Esophagus (tissue), 2 donors: ENCODE measurements around the gene CATSPER4. TPM values are rescaled to one million over a fixed set of nuclear protein-coding genes. Genes with fewer than 3 reads are reported as not detected.

Experiments
- H3K27ac ChIP-seq, 2 donors: one replicate each; pipeline ENCODE4 v1.5.1; 2013; ENCODE audit warnings: low read depth in 2 of 2, mild to moderate bottlenecking in 2 of 2, inconsistent platforms in 1 of 2, low read length in 1 of 2, moderate library complexity in 1 of 2
- H3K27me3 ChIP-seq, 2 donors: one replicate each; pipeline ENCODE4 v1.6.1; 2013; ENCODE audit warnings: low read length in 2 of 2, control low read depth in 1 of 2, mild to moderate bottlenecking in 1 of 2; ENCODE audit not compliant: insufficient read depth in 2 of 2, control insufficient read depth in 1 of 2
- H3K36me3 ChIP-seq, 2 donors: one replicate each; pipeline ENCODE4 v1.6.1; 2013; ENCODE audit warnings: low read length in 1 of 2; ENCODE audit not compliant: control insufficient read depth in 2 of 2, insufficient read depth in 2 of 2
- H3K4me1 ChIP-seq, 2 donors: one replicate each; pipeline ENCODE4 v1.6.1; 2013; ENCODE audit warnings: low read length in 1 of 2; ENCODE audit not compliant: control insufficient read depth in 2 of 2, insufficient read depth in 2 of 2
- H3K4me3 ChIP-seq, 2 donors: one replicate each; pipeline ENCODE4 v1.5.1; 2013; ENCODE audit warnings: low read length in 2 of 2, mild to moderate bottlenecking in 2 of 2, low read depth in 1 of 2, moderate library complexity in 1 of 2
- H3K9me3 ChIP-seq, 2 donors: one replicate each; pipeline ENCODE4 v1.6.1; 2013; ENCODE audit warnings: mild to moderate bottlenecking in 2 of 2, low read depth in 1 of 2, low read length in 1 of 2, moderate library complexity in 1 of 2; ENCODE audit not compliant: control insufficient read depth in 2 of 2, insufficient read depth in 1 of 2
- WGBS, 2 donors: extraction: QIAGEN DNeasy Blood & Tissue Kit; methylation state at CpG; one replicate each; pipeline ENCODE4 v1.1.7; 2013; 5-methylcytosine and 5-hydroxymethylcytosine counted together
- polyA plus RNA-seq, 2 donors: library from polyadenylated mRNA; stranded (reverse); fragments of 200-250 nt; gene quantifications; one replicate each; pipeline ENCODE4 v1.2.3, GENCODE V29; 2013
- donor health status: healthy with polysubstance abuse.
- donor health status: Bipolar disorder and iron deficiency.

The CATSPER4 gene
- polyA plus RNA-seq, 2 donors = not detected

DNA sequence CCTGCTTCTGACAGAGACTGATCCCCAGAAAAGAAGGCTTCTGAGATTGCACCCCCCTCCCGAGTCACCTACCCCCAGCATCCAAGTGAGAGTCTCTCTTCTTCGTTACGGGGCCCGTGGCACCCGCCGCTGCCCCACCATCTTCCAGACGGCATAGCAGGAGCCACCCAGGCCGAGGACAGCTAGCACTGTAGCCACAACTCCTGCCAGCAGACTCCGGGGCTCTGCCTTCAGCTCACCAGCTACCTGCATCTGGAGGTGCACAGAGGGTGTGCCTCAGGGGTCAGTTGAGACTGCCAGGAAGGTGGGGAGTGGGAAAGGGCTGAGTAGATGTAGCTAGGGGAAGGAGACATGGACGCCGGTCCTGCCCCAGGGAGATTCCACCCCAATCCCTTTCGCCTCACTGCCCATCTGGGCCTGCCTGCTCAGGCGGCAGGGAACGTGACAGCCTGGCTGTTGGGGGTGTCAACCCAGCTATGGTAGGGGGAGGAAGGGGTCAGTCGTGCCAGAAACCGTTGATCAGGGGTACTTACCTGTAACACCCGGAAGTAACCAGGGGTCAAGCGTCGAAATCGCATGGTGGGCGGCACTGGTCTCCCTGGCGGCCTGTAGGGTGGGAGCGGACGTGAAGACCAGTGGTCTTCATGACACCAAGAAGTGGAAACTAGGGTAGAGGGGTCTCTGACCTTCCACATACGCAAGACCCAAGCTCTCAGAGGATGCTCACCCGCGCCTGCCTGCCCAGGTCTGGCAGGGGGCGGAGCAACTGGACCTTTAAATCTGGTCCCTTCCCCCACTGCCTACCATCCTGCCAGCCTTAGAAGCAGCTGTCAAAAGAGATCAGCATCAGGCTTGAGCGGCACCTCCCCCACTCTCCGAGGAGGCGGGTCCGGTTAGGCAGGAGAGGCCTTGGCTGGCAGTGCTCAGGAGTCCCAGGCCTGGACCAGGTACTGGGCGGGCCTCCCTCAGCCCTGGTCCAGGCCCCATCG lies 19.0 kb upstream of the CATSPER4 start, which contains the start of gene ZNF593OS:
Gene ZNF593OS, minus strand, starts transcription at position 749 of the 989 bp plus-strand sequence. Its CDS starts 171 bp downstream, at position 578.
- no peak within 1 kb of the TSS for H3K27ac ChIP-seq
- H3K4me3 ChIP-seq = peak within 1 kb of the TSS in 1 of 2 donors; percentile 80
- no peaks in the 10 kb centered on the region for H3K9me3 ChIP-seq
- peaks cover 0 to 3% of the 10 kb centered on the region in 2 donors for H3K36me3 ChIP-seq
- WGBS, 2 donors = 90 to 93% methylated on average over 34 of the region's 34 CpGs
- H3K4me1 ChIP-seq = peaks cover 0 to 11% of the 10 kb centered on the region in 2 donors
- H3K27me3 ChIP-seq = no peaks in the 10 kb centered on the region

DNA sequence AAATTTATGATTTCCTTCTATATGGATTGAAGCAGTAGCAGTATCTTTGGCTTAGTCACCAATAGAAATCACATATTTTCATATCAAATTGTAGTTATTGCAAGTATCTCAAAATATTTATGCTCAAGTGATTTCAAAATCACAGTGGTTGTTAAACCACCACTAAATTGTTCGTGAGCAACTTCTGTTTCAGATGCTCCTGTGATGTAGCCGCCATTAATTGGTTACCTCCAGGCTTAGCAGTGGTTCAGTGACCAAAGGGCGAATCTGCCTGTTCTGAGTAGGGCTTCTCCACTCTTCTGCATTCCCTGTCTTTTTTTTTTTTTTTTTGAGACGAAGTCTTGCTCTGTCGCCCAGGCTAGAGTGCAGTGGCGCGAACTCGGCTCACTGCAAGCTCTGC lies 15.1 kb upstream of the CATSPER4 start:
- Histone ChIP-seq H3K4me1 (peaks cover under 1 to 11% of the 10 kb centered on the region in 2 donors), H3K4me3 (no peak overlapping the region), H3K27ac (no peak overlapping the region), H3K27me3 (no peaks in the 10 kb centered on the region), H3K9me3 (no peaks in the 10 kb centered on the region), H3K36me3 (peaks cover 0 to 3% of the 10 kb centered on the region in 2 donors)
- 89 to 94% methylated on average over 8 of the region's 8 CpGs for WGBS, 2 donors

DNA sequence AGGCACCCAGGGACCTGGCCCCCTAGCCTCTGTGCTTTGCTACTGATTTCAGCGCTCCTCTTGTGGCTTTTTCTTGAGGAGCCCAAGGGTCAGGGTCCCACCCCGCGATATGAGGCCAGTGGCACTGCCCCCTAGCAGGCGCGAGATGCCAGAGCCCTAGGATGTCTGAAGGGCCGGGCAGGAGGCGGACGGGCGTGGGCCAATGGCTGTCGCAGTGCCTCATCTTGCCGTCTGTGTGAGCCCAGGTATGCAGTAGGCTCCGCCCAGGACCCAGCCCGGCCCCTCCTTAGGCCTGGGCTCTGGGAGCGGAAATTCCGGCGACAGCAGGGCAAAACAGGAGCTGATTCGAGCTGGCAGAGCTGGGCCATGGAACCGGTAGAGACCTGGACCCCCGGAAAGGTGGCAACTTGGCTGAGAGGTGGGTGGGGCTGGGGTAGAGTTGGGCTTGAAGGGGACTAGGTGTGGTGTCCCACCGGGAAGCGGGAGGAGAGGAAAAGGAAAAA lies 13.2 kb upstream of the CATSPER4 start, which contains the start of gene CNKSR1:
Gene CNKSR1, plus strand, starts transcription at position 310 of the 503 bp plus-strand sequence. Its CDS starts 57 bp downstream, at position 367.
- Histone ChIP-seq H3K27ac (peak within 1 kb of the TSS; percentile 77 to 91), H3K9me3 (no peaks in the 10 kb centered on the region), H3K27me3 (no peaks in the 10 kb centered on the region), H3K36me3 (peaks cover 0 to 6% of the 10 kb centered on the region in 2 donors), H3K4me3 (peak within 1 kb of the TSS; percentile 51 to 58), H3K4me1 (peaks cover 4 to 7% of the 10 kb centered on the region in 2 donors)
- 30 to 31% methylated on average over 21 of the region's 21 CpGs for WGBS, 2 donors

DNA sequence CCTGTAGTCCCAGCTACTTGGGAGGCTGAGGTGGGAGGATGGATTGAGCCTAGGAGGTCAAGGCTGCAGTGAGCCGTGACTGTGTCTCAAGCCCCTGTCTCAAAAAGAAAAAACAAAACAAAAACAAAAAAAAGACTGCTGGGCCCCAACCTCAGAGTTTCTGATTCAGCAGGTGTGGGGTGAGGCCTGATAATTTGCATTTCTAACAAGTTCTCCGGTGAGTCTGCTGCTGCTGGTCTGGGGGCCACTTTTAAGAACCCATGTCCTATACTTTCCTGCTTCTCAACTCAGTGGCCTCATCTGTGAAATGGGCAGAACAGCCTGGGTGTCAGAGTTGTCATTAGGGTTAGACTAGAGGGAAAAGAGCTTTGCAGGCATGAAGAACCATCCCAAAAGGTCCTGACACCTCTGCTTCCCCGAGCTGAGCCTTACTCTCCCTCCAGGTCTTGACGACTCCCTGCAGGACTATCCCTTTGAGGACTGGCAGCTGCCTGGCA lies 10.3 kb upstream of the CATSPER4 start:
- no peak overlapping the region for H3K4me3 ChIP-seq
- no peaks in the 10 kb centered on the region for H3K9me3 ChIP-seq
- peak overlapping the region in 1 of 2 donors; percentile 36 for H3K27ac ChIP-seq
- H3K4me1 ChIP-seq = peaks cover 4 to 8% of the 10 kb centered on the region in 2 donors
- peaks cover 0 to 22% of the 10 kb centered on the region in 2 donors for H3K36me3 ChIP-seq
- WGBS, 2 donors = 73 to 86% methylated on average over 4 of the region's 4 CpGs
- H3K27me3 ChIP-seq = no peaks in the 10 kb centered on the region

DNA sequence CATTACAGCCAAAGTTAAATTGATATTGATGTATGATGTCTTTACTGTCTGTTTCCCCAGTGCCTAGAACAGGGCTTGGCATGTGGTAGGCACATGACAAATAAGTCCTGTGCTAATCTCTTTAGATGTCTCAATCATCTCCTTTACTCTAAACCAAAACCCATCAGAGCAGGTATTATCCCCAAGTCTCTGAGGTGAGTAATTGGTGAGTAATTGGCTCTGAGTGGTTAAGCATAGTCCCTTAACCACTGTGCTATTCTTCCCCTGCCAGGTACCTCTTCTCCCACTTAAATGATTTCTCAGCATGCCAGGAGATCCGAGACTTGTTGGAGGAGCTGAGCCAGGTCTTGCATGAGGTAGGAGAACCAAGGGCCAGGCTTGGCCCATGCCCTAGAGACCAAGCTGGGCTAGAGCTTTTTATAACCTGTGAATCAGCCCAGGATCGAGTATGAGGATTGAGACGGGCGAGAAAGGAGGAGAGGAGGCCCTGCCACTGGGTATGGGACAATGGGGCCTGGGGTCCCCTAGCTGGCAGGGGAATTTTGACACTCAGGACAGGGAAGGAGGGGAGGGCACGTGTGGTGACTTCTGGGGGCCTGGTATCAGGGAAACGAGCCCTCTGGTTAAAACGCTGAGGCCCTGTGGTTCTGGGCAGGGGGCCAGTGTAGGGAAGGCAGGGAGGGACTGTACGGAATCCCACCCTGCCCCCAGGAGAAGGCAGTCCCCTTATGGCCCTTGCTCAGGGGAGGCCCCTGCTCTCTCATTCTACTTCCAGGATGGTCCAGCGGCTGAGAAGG lies 8.6 kb upstream of the CATSPER4 start:
- Histone ChIP-seq H3K27ac (peak overlapping the region; percentile 62 to 71), H3K36me3 (peaks cover 0 to 27% of the 10 kb centered on the region in 2 donors)
- 54 to 66% methylated on average over 9 of the region's 9 CpGs for WGBS, 2 donors

DNA sequence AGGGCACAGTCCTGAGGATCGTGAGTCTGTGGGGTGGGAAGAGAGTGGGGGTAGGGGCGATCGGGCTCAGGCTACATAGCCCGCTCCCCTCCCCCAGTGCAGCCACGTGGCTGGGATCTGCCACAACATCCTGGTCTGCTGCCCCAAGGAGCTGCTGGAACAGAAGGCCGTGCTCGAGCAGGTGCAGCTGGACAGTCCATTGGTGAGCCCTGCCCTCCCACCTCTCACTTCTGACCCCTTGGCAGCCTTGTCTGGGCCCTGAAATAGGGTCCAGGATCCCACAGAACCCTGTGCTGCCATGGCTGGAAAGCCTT lies 8.1 kb upstream of the CATSPER4 start:
- H3K4me3 ChIP-seq = no peak overlapping the region
- H3K36me3 ChIP-seq = peaks cover 0 to 29% of the 10 kb centered on the region in 2 donors
- peaks cover 4 to 5% of the 10 kb centered on the region in 2 donors for H3K4me1 ChIP-seq
- no peaks in the 10 kb centered on the region for H3K9me3 ChIP-seq
- H3K27me3 ChIP-seq = no peaks in the 10 kb centered on the region
- no peak overlapping the region for H3K27ac ChIP-seq
- WGBS, 2 donors = 81 to 82% methylated on average over 7 of the region's 7 CpGs

More for the DNA sequence above, 8.6 kb upstream of the CATSPER4 start:
- H3K4me1 ChIP-seq = peaks cover 4 to 8% of the 10 kb centered on the region in 2 donors
- no peak overlapping the region for H3K4me3 ChIP-seq
- no peaks in the 10 kb centered on the region for H3K27me3 ChIP-seq
- H3K9me3 ChIP-seq = no peaks in the 10 kb centered on the region

DNA sequence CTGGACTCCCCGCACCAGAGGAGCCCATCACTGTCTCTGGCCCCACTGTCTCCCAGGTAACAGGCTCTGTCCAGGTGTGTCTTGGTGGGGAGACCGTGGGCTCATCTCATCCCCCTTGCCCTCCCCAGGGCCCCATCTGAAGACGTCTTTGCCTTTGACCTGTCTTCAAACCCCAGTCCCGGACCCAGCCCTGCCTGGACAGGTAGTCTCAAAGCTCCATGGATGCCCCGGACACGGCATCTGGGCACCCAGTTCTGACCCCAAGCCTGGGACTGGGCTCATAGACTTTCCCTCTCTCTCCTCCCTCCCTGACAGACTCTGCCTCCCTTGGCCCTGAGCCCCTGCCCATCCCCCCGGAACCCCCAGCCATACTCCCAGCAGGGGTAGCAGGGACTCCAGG lies 6.3 kb upstream of the CATSPER4 start:
- Histone ChIP-seq H3K27ac (no peak overlapping the region), H3K36me3 (peaks cover 0 to 37% of the 10 kb centered on the region in 2 donors), H3K4me1 (peaks cover 4 to 5% of the 10 kb centered on the region in 2 donors), H3K4me3 (no peak overlapping the region), H3K9me3 (no peaks in the 10 kb centered on the region), H3K27me3 (no peaks in the 10 kb centered on the region)
- WGBS, 2 donors = 92 to 93% methylated on average over 7 of the region's 7 CpGs

DNA sequence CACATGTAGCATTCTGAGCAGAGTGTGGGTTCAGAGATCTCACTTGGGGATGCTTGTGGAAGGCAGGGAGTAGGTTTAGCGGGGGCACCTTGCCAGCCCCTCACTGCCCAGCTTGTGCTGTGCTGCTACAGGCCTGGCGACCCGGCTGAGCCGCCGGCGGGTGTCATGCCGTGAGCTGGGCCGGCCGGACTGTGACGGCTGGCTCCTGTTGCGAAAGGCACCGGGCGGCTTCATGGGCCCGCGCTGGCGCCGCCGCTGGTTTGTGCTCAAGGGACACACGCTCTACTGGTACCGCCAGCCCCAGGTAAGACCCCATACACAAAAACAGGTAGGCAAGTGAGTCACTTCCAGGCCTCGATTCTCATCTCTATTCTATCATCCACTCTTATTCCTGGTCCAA lies 5.5 kb upstream of the CATSPER4 start:
- peaks cover 0 to 38% of the 10 kb centered on the region in 2 donors for H3K36me3 ChIP-seq
- no peak overlapping the region for H3K27ac ChIP-seq
- no peaks in the 10 kb centered on the region for H3K27me3 ChIP-seq
- H3K4me1 ChIP-seq = peaks cover 4 to 5% of the 10 kb centered on the region in 2 donors
- WGBS, 2 donors = 94 to 96% methylated on average over 21 of the region's 21 CpGs
- H3K9me3 ChIP-seq = no peaks in the 10 kb centered on the region
- H3K4me3 ChIP-seq = no peak overlapping the region

DNA sequence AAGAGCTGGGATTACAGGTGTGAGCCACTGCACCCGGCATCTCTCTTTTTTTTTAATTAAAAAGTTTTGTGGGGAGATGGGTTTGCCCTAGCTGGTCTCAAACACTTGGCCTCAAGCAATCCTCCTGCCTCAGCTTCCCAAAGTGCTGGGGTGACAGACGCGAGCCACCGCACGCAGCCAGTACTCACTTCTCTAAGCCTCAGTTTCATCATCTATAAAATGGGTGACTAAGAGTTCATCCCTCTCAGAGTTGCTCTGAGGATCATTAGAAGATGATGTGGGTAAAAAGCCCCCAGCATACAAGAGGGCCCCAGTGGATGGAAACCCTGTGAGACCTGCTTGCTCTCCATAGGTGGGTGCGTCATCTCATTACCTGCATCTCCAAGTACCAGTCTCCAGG lies 2.5 kb upstream of the CATSPER4 start:
- Histone ChIP-seq H3K4me1 (no peaks in the 10 kb centered on the region), H3K4me3 (no peak overlapping the region), H3K9me3 (no peaks in the 10 kb centered on the region), H3K27ac (no peak overlapping the region), H3K36me3 (peaks cover 0 to 28% of the 10 kb centered on the region in 2 donors), H3K27me3 (no peaks in the 10 kb centered on the region)
- WGBS, 2 donors = 91 to 96% methylated on average over 6 of the region's 6 CpGs
